ENCODE data around the gene BBS10. TPM values are rescaled to one million over a fixed set of nuclear protein-coding genes. Genes with fewer than 3 reads are reported as not detected.
A peak's percentile ranks its signal among the peaks of the same experiment; 100 is the strongest.

The BBS10 gene
- total RNA-seq, 1 donor, result 13.8 TPM

DNA sequence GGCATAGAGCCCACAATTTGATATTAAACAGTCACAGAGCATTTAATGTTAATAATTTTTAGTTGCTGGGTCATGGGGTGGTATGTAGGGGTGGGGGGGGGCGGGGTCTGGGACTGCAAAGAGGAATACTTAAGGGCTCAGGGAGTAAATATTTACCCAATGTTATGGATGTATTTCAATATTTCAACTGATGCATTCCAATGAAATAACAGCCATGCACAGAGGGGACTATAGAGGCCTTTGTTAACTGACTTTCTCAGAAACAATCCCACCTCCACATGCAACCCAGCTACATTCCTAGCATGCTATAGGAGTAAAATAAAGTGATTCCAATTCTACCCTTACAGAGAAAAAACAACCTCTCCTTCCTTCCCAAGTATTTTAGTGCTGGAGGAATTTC, 7.9 kb upstream of the BBS10 start:
- no peak for DNase-seq (ENCODE audit: low read depth)
- no peak overlapping the region for H3K4me3 ChIP-seq (ENCODE audit: low read depth, low read length)
- TF ChIP-seq, protein P1, sequence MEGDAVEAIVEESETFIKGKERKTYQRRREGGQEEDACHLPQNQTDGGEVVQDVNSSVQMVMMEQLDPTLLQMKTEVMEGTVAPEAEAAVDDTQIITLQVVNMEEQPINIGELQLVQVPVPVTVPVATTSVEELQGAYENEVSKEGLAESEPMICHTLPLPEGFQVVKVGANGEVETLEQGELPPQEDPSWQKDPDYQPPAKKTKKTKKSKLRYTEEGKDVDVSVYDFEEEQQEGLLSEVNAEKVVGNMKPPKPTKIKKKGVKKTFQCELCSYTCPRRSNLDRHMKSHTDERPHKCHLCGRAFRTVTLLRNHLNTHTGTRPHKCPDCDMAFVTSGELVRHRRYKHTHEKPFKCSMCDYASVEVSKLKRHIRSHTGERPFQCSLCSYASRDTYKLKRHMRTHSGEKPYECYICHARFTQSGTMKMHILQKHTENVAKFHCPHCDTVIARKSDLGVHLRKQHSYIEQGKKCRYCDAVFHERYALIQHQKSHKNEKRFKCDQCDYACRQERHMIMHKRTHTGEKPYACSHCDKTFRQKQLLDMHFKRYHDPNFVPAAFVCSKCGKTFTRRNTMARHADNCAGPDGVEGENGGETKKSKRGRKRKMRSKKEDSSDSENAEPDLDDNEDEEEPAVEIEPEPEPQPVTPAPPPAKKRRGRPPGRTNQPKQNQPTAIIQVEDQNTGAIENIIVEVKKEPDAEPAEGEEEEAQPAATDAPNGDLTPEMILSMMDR (IDR thresholded peaks at IDR 0.05; ENCODE audit: insufficient read depth, low read depth, low read length), result no peak

DNA sequence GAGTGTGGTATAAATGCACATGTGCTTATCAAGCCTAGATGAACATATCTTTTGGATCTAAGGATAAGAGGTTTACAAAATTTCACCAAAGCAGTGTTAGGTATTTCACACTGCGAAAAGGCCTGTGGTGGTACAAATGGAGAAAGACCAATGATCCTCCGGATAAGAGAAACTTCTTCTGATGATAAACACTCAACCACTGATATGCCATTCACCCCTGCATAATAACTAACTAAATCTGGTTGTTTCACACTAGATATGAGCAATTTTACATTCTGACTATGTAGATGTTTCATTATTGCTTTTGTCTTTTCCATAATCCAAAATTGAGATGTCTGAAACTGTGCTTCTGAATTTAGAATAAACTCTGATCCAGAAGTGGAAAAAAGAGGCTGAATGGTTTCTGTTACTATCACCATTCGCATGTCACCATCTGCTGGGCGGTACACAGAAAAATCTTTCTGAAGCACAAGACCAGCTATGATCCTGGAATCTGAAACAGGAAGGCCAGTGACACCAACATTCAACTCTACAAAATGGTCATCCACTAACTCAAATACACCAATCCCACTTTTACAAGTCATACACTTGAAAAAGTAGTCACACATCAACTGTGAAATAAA, 1.3 kb downstream of the BBS10 start:
- TF ChIP-seq, protein P1 (IDR thresholded peaks at IDR 0.05; ENCODE audit: insufficient read depth, low read depth, low read length), result peak; percentile 54
- H3K4me3 ChIP-seq (ENCODE audit: low read depth, low read length), result peak overlapping the region; percentile 83
- DNase-seq (ENCODE audit: low read depth), result peak; percentile 74

DNA sequence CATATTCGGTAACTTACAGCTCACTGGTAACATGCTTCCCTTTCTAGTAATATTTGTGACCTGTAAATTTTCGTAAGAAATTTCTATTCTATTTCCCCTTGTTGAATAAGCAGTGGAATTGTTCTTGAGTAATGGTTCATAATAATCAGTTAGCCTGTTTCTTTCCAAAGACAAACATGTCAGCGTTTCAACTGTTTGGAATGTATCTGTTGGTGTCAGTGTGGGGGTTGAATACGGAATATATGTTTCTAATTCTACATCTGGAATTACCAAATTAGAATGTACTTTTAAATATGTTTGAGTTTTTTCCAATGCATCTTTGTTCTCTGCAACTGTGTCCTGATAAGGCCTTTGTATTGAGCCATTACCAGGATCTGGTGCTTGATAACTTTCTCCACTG, 2.0 kb downstream of the BBS10 start:
- peak; percentile 38 for DNase-seq (ENCODE audit: low read depth)
- no peak overlapping the region for H3K4me3 ChIP-seq (ENCODE audit: low read depth, low read length)
- TF ChIP-seq, protein P1 (IDR thresholded peaks at IDR 0.05; ENCODE audit: insufficient read depth, low read depth, low read length), result no peak

DNA sequence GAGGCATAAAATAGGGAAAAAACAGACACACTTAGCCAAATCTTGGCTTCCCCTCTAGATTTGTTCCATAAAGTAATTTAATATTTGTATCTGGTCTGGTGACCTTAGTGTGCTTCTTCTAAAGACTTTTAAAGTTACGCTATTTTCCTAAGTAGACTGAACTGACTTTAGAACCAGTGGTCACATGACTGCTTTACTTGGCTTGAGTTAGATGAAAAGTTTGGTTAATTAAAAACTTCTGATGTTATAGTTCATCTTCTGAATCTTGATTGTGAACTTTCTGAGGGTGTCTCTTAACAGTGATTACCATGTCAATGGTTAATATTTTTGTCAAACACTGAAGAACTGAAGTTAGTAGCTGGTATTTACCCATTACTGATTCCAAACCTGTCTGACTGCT, 2.6 kb downstream of the BBS10 start:
- TF ChIP-seq, protein P1 (IDR thresholded peaks at IDR 0.05; ENCODE audit: insufficient read depth, low read depth, low read length), result no peak
- no peak overlapping the region for H3K4me3 ChIP-seq (ENCODE audit: low read depth, low read length)
- DNase-seq (ENCODE audit: low read depth), result no peak

DNA sequence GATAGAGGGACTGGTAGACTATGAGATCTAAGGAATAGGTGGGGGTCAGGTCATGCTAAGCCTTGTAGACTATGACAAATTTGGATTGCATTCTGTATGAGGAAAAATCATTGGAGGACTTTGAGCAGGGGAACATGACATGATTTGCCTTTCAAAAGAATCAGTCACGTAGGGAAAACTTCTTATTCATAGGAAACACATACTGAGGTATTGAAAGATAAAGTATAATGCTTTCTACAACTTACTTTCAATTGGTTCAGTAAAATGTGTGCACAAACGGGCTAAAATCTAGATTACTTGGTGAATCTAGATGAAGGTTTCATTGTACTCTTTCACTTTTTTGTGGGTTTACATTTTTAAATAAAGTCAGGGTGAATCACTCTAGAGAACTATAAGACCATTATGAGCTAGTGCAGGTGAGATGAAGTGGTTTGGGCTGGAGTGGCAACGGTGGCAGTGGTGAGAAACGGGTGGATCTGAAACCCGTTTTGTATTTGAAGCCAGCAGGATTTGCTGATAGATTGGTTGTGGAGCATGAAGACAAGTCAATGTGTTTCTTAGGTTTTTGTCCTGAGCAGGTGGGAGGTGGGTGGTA, 6.7 kb downstream of the BBS10 start:
- TF ChIP-seq, protein P1 (IDR thresholded peaks at IDR 0.05; ENCODE audit: insufficient read depth, low read depth, low read length), result no peak
- no peak for DNase-seq (ENCODE audit: low read depth)
- H3K4me3 ChIP-seq (ENCODE audit: low read depth, low read length), result no peak overlapping the region

DNA sequence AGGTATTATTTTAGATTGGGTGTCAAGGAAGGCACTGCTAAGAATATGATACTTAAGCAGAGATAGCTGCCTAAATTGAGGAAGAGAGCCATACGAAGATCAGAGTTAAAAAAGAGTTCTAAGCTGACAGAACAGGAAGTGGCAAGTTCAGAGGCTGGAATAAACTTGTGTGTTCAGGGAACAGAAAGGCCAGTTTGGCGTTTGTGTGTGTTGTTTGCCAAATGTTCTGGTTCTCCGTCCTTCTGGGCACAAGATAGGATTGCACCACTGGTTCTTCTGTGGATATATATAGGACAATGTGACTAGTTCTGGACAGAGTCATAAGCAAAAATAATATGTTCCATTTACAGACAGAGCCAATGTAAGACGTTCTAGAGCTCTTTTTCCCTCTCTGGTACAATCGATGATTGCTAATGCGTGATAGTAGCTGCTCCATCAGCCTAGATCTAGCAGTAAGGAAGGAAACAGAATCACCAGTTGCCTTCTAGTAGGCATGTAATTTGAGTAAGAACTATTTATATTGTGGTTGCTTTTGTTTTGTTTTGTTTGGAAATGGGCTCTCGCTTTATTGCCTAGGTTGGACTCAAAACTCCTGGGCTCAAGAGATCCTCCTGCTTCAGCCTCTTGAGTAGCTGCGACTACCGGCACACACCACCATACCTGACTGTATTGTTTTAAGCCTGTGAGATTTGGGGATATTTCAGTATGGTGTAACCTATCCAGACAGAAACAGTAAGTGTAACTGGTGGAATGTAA, 7.4 kb downstream of the BBS10 start:
- DNase-seq (ENCODE audit: low read depth), result no peak
- TF ChIP-seq, protein P1 (IDR thresholded peaks at IDR 0.05; ENCODE audit: insufficient read depth, low read depth, low read length), result no peak
- no peak overlapping the region for H3K4me3 ChIP-seq (ENCODE audit: low read depth, low read length)

Measured in fibroblast of villous mesenchyme (primary cell).